ENCODE data around the gene WASF1. TPM values are rescaled to one million over a fixed set of nuclear protein-coding genes. Genes with fewer than 3 reads are reported as not detected.

WASF1 gene
- total and polyA plus RNA-seq, 2 experiments from 2014 or later: 27.4 to 30.5 TPM

- TF ChIP-seq, protein P1, sequence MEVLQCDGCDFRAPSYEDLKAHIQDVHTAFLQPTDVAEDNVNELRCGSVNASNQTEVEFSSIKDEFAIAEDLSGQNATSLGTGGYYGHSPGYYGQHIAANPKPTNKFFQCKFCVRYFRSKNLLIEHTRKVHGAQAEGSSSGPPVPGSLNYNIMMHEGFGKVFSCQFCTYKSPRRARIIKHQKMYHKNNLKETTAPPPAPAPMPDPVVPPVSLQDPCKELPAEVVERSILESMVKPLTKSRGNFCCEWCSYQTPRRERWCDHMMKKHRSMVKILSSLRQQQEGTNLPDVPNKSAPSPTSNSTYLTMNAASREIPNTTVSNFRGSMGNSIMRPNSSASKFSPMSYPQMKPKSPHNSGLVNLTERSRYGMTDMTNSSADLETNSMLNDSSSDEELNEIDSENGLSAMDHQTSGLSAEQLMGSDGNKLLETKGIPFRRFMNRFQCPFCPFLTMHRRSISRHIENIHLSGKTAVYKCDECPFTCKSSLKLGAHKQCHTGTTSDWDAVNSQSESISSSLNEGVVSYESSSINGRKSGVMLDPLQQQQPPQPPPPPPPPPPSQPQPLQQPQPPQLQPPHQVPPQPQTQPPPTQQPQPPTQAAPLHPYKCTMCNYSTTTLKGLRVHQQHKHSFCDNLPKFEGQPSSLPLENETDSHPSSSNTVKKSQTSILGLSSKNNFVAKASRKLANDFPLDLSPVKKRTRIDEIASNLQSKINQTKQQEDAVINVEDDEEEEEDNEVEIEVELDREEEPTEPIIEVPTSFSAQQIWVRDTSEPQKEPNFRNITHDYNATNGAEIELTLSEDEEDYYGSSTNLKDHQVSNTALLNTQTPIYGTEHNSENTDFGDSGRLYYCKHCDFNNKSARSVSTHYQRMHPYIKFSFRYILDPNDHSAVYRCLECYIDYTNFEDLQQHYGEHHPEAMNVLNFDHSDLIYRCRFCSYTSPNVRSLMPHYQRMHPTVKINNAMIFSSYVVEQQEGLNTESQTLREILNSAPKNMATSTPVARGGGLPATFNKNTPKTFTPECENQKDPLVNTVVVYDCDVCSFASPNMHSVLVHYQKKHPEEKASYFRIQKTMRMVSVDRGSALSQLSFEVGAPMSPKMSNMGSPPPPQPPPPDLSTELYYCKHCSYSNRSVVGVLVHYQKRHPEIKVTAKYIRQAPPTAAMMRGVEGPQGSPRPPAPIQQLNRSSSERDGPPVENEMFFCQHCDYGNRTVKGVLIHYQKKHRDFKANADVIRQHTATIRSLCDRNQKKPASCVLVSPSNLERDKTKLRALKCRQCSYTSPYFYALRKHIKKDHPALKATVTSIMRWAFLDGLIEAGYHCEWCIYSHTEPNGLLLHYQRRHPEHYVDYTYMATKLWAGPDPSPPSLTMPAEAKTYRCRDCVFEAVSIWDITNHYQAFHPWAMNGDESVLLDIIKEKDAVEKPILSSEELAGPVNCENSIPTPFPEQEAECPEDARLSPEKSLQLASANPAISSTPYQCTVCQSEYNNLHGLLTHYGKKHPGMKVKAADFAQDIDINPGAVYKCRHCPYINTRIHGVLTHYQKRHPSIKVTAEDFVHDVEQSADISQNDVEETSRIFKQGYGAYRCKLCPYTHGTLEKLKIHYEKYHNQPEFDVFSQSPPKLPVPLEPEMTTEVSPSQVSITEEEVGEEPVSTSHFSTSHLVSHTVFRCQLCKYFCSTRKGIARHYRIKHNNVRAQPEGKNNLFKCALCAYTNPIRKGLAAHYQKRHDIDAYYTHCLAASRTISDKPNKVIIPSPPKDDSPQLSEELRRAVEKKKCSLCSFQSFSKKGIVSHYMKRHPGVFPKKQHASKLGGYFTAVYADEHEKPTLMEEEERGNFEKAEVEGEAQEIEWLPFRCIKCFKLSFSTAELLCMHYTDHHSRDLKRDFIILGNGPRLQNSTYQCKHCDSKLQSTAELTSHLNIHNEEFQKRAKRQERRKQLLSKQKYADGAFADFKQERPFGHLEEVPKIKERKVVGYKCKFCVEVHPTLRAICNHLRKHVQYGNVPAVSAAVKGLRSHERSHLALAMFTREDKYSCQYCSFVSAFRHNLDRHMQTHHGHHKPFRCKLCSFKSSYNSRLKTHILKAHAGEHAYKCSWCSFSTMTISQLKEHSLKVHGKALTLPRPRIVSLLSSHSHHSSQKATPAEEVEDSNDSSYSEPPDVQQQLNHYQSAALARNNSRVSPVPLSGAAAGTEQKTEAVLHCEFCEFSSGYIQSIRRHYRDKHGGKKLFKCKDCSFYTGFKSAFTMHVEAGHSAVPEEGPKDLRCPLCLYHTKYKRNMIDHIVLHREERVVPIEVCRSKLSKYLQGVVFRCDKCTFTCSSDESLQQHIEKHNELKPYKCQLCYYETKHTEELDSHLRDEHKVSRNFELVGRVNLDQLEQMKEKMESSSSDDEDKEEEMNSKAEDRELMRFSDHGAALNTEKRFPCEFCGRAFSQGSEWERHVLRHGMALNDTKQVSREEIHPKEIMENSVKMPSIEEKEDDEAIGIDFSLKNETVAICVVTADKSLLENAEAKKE (CRISPR knock-in tag; IDR thresholded peaks at IDR 0.05): no peak
- TF ChIP-seq CREB1 (CRISPR knock-in tag; IDR thresholded peaks at IDR 0.05; ENCODE audit: low read depth): no peak
- TF ChIP-seq ETS1 (IDR thresholded peaks at IDR 0.05): no peak
- no peak for TF ChIP-seq ZNF114 (CRISPR knock-in tag; IDR thresholded peaks at IDR 0.05)
- no peak for TF ChIP-seq JUNB (IDR thresholded peaks at IDR 0.05; ENCODE audit: unreplicated experiment)
- no peak for TF ChIP-seq STAT1 (IDR thresholded peaks at IDR 0.05; ENCODE audit: unreplicated experiment)
- no peak for TF ChIP-seq POLR2AphosphoS5 (IDR thresholded peaks at IDR 0.05; ENCODE audit: low read depth)
- no peak for TF ChIP-seq EZH2phosphoT487 (IDR thresholded peaks at IDR 0.05; ENCODE audit: unreplicated experiment)
- TF ChIP-seq NANOG (IDR thresholded peaks at IDR 0.05; ENCODE audit: borderline replicate concordance): no peak
- no peak for TF ChIP-seq ZNF331 (CRISPR knock-in tag; IDR thresholded peaks at IDR 0.05; ENCODE audit: low read depth)
Observed at GRCh38 chr6:110063594-110064263, 115.7 kb downstream of the WASF1 start (continued).

Data from GM23338 (cell line).